Measurements from ENCODE around the gene RRAS2. TPM values are rescaled to one million over a fixed set of nuclear protein-coding genes. Genes with fewer than 3 reads are reported as not detected.
"Not testable (repeated sequence)": the region's sequence is repeated elsewhere in the genome, so short reads cannot be mapped to it uniquely, and the experiment has no call there.

Gene RRAS2
- total RNA-seq, 2 donors from 2014 or later: 75.1 to 99.7 TPM

GRCh38 chr11:14345668-14346067, 13.3 kb downstream of the RRAS2 start:
- H3K9me3 ChIP-seq (ENCODE audit: control insufficient read depth, low read length): peaks cover 27% of the 10 kb centered on the region
- peaks cover 20% of the 10 kb centered on the region for H3K4me1 Mint-ChIP-seq
- no peak for TF ChIP-seq CTCF (conservative IDR thresholded peaks at IDR 0.05)

GRCh38 chr11:14345016-14345415, 14.0 kb downstream of the RRAS2 start:
- H3K27ac Mint-ChIP-seq; DNase-seq; H3K4me3 Mint-ChIP-seq; H3K27ac ChIP-seq (ENCODE audit: low read depth, low read length); H3K9ac ChIP-seq (ENCODE audit: extremely low read depth, low read length, poor library complexity, severe bottlenecking); H3K27me3 Mint-ChIP-seq (ENCODE audit: insufficient read depth); H3K27me3 ChIP-seq (ENCODE audit: control insufficient read depth, insufficient read depth, low read length, poor library complexity, severe bottlenecking); H3K4me1 ChIP-seq (ENCODE audit: control insufficient read depth, insufficient read depth, low read length); H3K4me3 ChIP-seq (ENCODE audit: low read length); H3K36me3 ChIP-seq (ENCODE audit: control insufficient read depth, insufficient read depth, low read length): not testable (repeated sequence)
- peaks cover 22% of the 10 kb centered on the region for H3K9me3 ChIP-seq (ENCODE audit: control insufficient read depth, low read length)
- peaks cover 20% of the 10 kb centered on the region for H3K4me1 Mint-ChIP-seq
- H3K9me3 Mint-ChIP-seq: peaks cover 21% of the 10 kb centered on the region
- H3K36me3 Mint-ChIP-seq (ENCODE audit: low read depth): peaks cover 27% of the 10 kb centered on the region
- WGBS, 2 experiments (ENCODE audit: insufficient coverage in 1 of 2, insufficient read length in 1 of 2): 96 to 99% methylated on average over 4 of the region's 5 CpGs

More at GRCh38 chr11:14345668-14346067, 13.3 kb downstream of the RRAS2 start:
- no peak for DNase-seq
- Mint-ChIP-seq H3K27me3 (ENCODE audit: insufficient read depth) (no peaks in the 10 kb centered on the region), H3K27ac (no peak overlapping the region), H3K4me3 (no peak overlapping the region), H3K36me3 (ENCODE audit: low read depth) (peaks cover 33% of the 10 kb centered on the region), H3K9me3 (peaks cover 23% of the 10 kb centered on the region)
- Histone ChIP-seq H3K4me3 (ENCODE audit: low read length) (no peak overlapping the region), H3K27me3 (ENCODE audit: control insufficient read depth, insufficient read depth, low read length, poor library complexity, severe bottlenecking) (no peaks in the 10 kb centered on the region), H3K27ac (ENCODE audit: low read depth, low read length) (no peak overlapping the region), H3K36me3 (ENCODE audit: control insufficient read depth, insufficient read depth, low read length) (peaks cover 4% of the 10 kb centered on the region), H3K4me1 (ENCODE audit: control insufficient read depth, insufficient read depth, low read length) (peaks cover 2% of the 10 kb centered on the region), H3K9ac (ENCODE audit: extremely low read depth, low read length, poor library complexity, severe bottlenecking) (no peak overlapping the region)
- 100% methylated on average over 1 of the region's 1 CpG; no CpG with 5 or more reads in 1 of the 2 experiments for WGBS, 2 experiments (ENCODE audit: insufficient coverage in 1 of 2, insufficient read length in 1 of 2)

GRCh38 chr11:14342906-14343305, 16.1 kb downstream of the RRAS2 start:
- Mint-ChIP-seq H3K9me3 (peaks cover 2% of the 10 kb centered on the region), H3K27me3 (ENCODE audit: insufficient read depth) (no peaks in the 10 kb centered on the region), H3K36me3 (ENCODE audit: low read depth) (peaks cover 12% of the 10 kb centered on the region), H3K27ac (no peak overlapping the region), H3K4me3 (no peak overlapping the region), H3K4me1 (peaks cover 20% of the 10 kb centered on the region)
- WGBS, 2 experiments (ENCODE audit: insufficient coverage in 1 of 2, insufficient read length in 1 of 2): no CpG with 5 or more reads among the region's 1 CpG
- Histone ChIP-seq H3K27me3 (ENCODE audit: control insufficient read depth, insufficient read depth, low read length, poor library complexity, severe bottlenecking) (no peaks in the 10 kb centered on the region), H3K36me3 (ENCODE audit: control insufficient read depth, insufficient read depth, low read length) (no peaks in the 10 kb centered on the region), H3K9me3 (ENCODE audit: control insufficient read depth, low read length) (peaks cover 17% of the 10 kb centered on the region), H3K4me1 (ENCODE audit: control insufficient read depth, insufficient read depth, low read length) (peaks cover 2% of the 10 kb centered on the region), H3K9ac (ENCODE audit: extremely low read depth, low read length, poor library complexity, severe bottlenecking) (no peak overlapping the region), H3K4me3 (ENCODE audit: low read length) (no peak overlapping the region), H3K27ac (ENCODE audit: low read depth, low read length) (no peak overlapping the region)
- no peak for TF ChIP-seq CTCF (conservative IDR thresholded peaks at IDR 0.05)
- DNase-seq: no peak

- DNase-seq: no peak
- Mint-ChIP-seq H3K36me3 (ENCODE audit: low read depth) (peaks cover 13% of the 10 kb centered on the region), H3K9me3 (peaks cover 5% of the 10 kb centered on the region), H3K27me3 (ENCODE audit: insufficient read depth) (no peaks in the 10 kb centered on the region), H3K27ac (peak overlapping the region; percentile 78), H3K4me3 (peak overlapping the region; percentile 28), H3K4me1 (peaks cover 20% of the 10 kb centered on the region)
- H3K9ac ChIP-seq (ENCODE audit: extremely low read depth, low read length, poor library complexity, severe bottlenecking): no peak overlapping the region
- no peak overlapping the region for H3K27ac ChIP-seq (ENCODE audit: low read depth, low read length)
- H3K4me3 ChIP-seq (ENCODE audit: low read length): no peak overlapping the region
- WGBS, 2 experiments (ENCODE audit: insufficient coverage in 1 of 2, insufficient read length in 1 of 2): 20 to 80% methylated on average over 1 to 2 of the region's 3 CpGs
- no peaks in the 10 kb centered on the region for H3K36me3 ChIP-seq (ENCODE audit: control insufficient read depth, insufficient read depth, low read length)
- H3K4me1 ChIP-seq (ENCODE audit: control insufficient read depth, insufficient read depth, low read length): peaks cover 2% of the 10 kb centered on the region
- peaks cover 24% of the 10 kb centered on the region for H3K9me3 ChIP-seq (ENCODE audit: control insufficient read depth, low read length)
- no peaks in the 10 kb centered on the region for H3K27me3 ChIP-seq (ENCODE audit: control insufficient read depth, insufficient read depth, low read length, poor library complexity, severe bottlenecking)
- no peak for TF ChIP-seq CTCF (conservative IDR thresholded peaks at IDR 0.05)
These were observed 17.0 kb downstream of the RRAS2 start for GRCh38 chr11:14341968-14342367.
